GM23338 (cell line): Measurements from ENCODE around the gene SPATA2L. TPM values are rescaled to one million over a fixed set of nuclear protein-coding genes. Genes with fewer than 3 reads are reported as not detected.

Experiments
- polyA plus RNA-seq: library from polyadenylated mRNA; unstranded; fragments of >200 nt; fragmentation: Nextera tagmentation; extraction: Ambion mirVana; gene quantifications from 2 replicates; pipeline ENCODE4 v1.2.1, GENCODE V29; 2016
- total RNA-seq: library from RNA; depleted of rRNA; stranded (reverse); fragments of >200 nt; shearing (Covaris generic); gene quantifications from 2 replicates; pipeline ENCODE4 v1.2.3, GENCODE V29; 2014; rRNA removed

The SPATA2L gene
- total and polyA plus RNA-seq, 2 experiments from 2014 or later, result 6.9 to 26.2 TPM

Other genes with a start within 250 kb of the SPATA2L start
- gene ANKRD11, start 211.1 kb downstream of the SPATA2L start, total RNA-seq, result 114 and 159 TPM in 2 replicates
- gene ANKRD11, start 211.1 kb downstream of the SPATA2L start, polyA plus RNA-seq, result 130 and 140 TPM in 2 replicates
- gene SPG7, start 193.3 kb downstream of the SPATA2L start, total RNA-seq, result 267 and 326 TPM in 2 replicates
- gene SPG7, start 193.3 kb downstream of the SPATA2L start, polyA plus RNA-seq, result 69.4 and 77.1 TPM in 2 replicates
- 3,617 and 4,677 TPM in 2 replicates for gene RPL13, start 141.0 kb downstream of the SPATA2L start, total RNA-seq
- gene RPL13, start 141.0 kb downstream of the SPATA2L start, polyA plus RNA-seq, result 3,489 and 3,901 TPM in 2 replicates
- 15.7 and 18.4 TPM in 2 replicates for gene CPNE7, start 125.9 kb downstream of the SPATA2L start, total RNA-seq
- gene CPNE7, start 125.9 kb downstream of the SPATA2L start, polyA plus RNA-seq, result 10.0 and 11.2 TPM in 2 replicates
- gene DPEP1, start 88.1 kb downstream of the SPATA2L start, total RNA-seq, result 0.93 and 2.3 TPM in 2 replicates
- 0.38 and 1.7 TPM in 2 replicates for gene DPEP1, start 88.1 kb downstream of the SPATA2L start, polyA plus RNA-seq
- gene CHMP1A, start 44.0 kb downstream of the SPATA2L start, total RNA-seq, result 60.1 and 81.9 TPM in 2 replicates
- 42.3 TPM in 2 replicates for gene CHMP1A, start 44.0 kb downstream of the SPATA2L start, polyA plus RNA-seq
- gene SPATA33, start 43.9 kb downstream of the SPATA2L start, total RNA-seq, result 5.8 and 6.6 TPM in 2 replicates
- gene SPATA33, start 43.9 kb downstream of the SPATA2L start, polyA plus RNA-seq, result 13.9 and 17.4 TPM in 2 replicates
- gene CDK10, start 15.0 kb downstream of the SPATA2L start, total RNA-seq, result 53.2 and 64.6 TPM in 2 replicates
- gene CDK10, start 15.0 kb downstream of the SPATA2L start, polyA plus RNA-seq, result 79.0 and 88.0 TPM in 2 replicates
- gene VPS9D1, start 19.2 kb upstream of the SPATA2L start, total RNA-seq, result 1.8 and 2.1 TPM in 2 replicates
- 2.0 and 2.2 TPM in 2 replicates for gene VPS9D1, start 19.2 kb upstream of the SPATA2L start, polyA plus RNA-seq
- 12.7 and 15.6 TPM in 2 replicates for gene ZNF276, start 19.8 kb upstream of the SPATA2L start, total RNA-seq
- gene ZNF276, start 19.8 kb upstream of the SPATA2L start, polyA plus RNA-seq, result 3.4 and 4.3 TPM in 2 replicates
- 75.9 and 89.9 TPM in 2 replicates for gene FANCA, start 114.9 kb upstream of the SPATA2L start, total RNA-seq
- gene FANCA, start 114.9 kb upstream of the SPATA2L start, polyA plus RNA-seq, result 36.4 and 42.3 TPM in 2 replicates
- gene SPIRE2, start 126.8 kb upstream of the SPATA2L start, total RNA-seq, result 10.1 and 15.2 TPM in 2 replicates
- 5.0 and 6.5 TPM in 2 replicates for gene SPIRE2, start 126.8 kb upstream of the SPATA2L start, polyA plus RNA-seq
- 95.4 and 96.4 TPM in 2 replicates for gene TCF25, start 171.9 kb upstream of the SPATA2L start, total RNA-seq
- 143 and 149 TPM in 2 replicates for gene TCF25, start 171.9 kb upstream of the SPATA2L start, polyA plus RNA-seq
- gene MC1R, start 217.2 kb upstream of the SPATA2L start, total RNA-seq, result 2.9 and 4.3 TPM in 2 replicates
- 0.74 and 0.97 TPM in 2 replicates for gene MC1R, start 217.2 kb upstream of the SPATA2L start, polyA plus RNA-seq
- gene TUBB3, start 221.6 kb upstream of the SPATA2L start, total RNA-seq, result 431 and 443 TPM in 2 replicates
- gene TUBB3, start 221.6 kb upstream of the SPATA2L start, polyA plus RNA-seq, result 139 and 149 TPM in 2 replicates
- gene DEF8, start 247.1 kb upstream of the SPATA2L start, total RNA-seq, result 83.5 and 89.9 TPM in 2 replicates
- gene DEF8, start 247.1 kb upstream of the SPATA2L start, polyA plus RNA-seq, result 98.9 and 105 TPM in 2 replicates